NCI-H2081 (cell line): Measurements from ENCODE around the gene NAV3.
"Not testable (repeated sequence)": the region's sequence is repeated elsewhere in the genome, so short reads cannot be mapped to it uniquely, and the experiment has no call there.

Source experiments
- DNase-seq, 2 experiments: peaks; one replicate each; lab custom pipeline; 2025; lab: John Stamatoyannopoulos, UW

Gene NAV3

DNA sequence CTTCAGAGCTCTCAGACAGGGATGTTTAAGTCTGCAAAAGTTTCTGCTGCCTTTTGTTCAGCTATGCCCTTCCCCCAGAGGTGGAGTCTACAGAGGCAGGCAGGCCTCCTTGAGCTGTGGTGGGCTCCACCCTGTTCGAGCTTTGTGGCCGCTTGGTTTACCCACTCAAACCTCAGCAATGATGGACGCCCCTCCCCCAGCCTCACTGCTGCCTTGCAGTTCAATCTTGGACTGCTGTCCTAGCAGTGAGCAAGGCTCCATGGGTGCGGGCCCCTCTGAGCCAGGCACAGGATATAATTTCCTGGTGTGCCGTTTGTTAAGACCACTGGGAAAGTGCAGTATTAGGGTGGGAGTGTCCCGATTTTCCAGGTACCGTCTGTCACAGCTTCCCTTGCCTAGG lies 427.0 kb downstream of the NAV3 start:
- not testable (repeated sequence) for DNase-seq

DNA sequence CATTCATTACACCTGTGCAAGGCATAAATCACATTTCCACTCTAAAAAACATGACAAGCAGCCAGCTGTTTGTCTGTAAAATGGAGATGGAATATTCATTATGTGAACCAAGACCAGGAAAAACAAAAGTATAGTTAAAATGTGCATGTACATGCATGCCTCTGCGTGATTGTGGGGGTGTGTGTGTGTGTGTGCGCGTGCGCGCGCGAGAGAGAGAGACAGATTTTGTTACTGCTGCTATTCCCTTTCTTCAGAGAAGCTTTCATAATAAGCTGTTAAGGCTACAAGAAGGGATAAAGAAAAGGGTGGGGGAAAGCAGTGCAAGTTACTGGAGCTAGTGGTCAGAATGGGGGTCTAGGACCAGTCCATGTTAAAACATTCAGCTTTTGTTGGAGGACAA lies 430.3 kb downstream of the NAV3 start:
- DNase-seq: no peak

DNA sequence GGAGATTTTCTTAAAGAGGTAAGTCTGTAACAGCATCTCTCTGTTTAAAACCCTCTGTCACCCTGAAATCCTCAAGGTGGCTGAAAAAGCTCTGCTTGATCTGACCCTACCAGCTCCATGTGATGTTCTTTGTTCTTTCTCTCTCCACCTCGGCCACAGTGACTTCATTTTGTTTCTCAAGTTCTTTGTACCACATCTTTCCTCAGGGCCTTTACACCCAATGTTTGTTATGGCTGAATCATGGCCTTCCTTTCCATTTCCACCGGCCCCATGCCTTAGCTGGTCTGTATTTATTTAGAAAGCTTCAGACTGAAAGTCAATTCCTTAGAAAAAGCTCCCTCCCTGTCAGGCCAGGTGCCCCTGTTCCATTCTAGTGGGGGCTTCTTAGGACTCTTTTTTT lies 431.2 kb downstream of the NAV3 start:
- DNase-seq: no peak
